Activated CD8-positive, alpha-beta T cell treated with anti-CD3 and anti-CD28 coated beads for 36 hours (primary cell): ENCODE measurements around the gene GBP4. TPM values are rescaled to one million over a fixed set of nuclear protein-coding genes. Genes with fewer than 3 reads are reported as not detected.

Experiments used
- ATAC-seq: fragments of 200-7000 bp; cut with Tn5 transposase; one replicate; pipeline ENCODE4 v1.10.0; 2021; ENCODE audit warnings: mild to moderate bottlenecking, moderate library complexity
- CTCF ChIA-PET: fragments of 350-600 bp; sonication (Branson Sonifier 250); formaldehyde crosslinking; loops from one replicate; lab custom pipeline; 2021; ENCODE audit warnings: antibody characterized with exemption; lab: Charles Lee
- POLR2A ChIA-PET: fragments of 350-600 bp; sonication (Branson Sonifier 250); formaldehyde crosslinking; loops from one replicate; lab custom pipeline; 2021; ENCODE audit warnings: antibody characterized with exemption; lab: Charles Lee
- DNase-seq: peaks from one replicate; pipeline ENCODE4 v3.0.0-alpha.2; 2020
- H3K27ac Mint-ChIP-seq: one replicate; pipeline ENCODE4 v1.8.0; 2021; ENCODE audit warnings: mild to moderate bottlenecking, mixed read lengths
- H3K27me3 Mint-ChIP-seq: one replicate; pipeline ENCODE4 v1.8.0; 2021; ENCODE audit warnings: mixed read lengths
- H3K36me3 Mint-ChIP-seq: one replicate; pipeline ENCODE4 v1.8.0; 2021; ENCODE audit warnings: low read depth, mixed read lengths
- H3K4me1 Mint-ChIP-seq: one replicate; pipeline ENCODE4 v1.8.0; 2021; ENCODE audit warnings: low read depth, mixed read lengths
- H3K4me3 Mint-ChIP-seq: one replicate; pipeline ENCODE4 v1.8.0; 2021; ENCODE audit warnings: mild to moderate bottlenecking, moderate library complexity, mixed read lengths
- H3K9me3 Mint-ChIP-seq: one replicate; pipeline ENCODE4 v1.8.0; 2021; ENCODE audit warnings: mixed read lengths
- CTCF ChIP-seq: fragments of 200-600 bp; IDR thresholded peaks from one replicate; pipeline ENCODE4 v1.8.0; 2022; ENCODE audit warnings: antibody characterized with exemption, mild to moderate bottlenecking
- intact Hi-C: fragments of 100-400 bp; cut with micrococcal nuclease; formaldehyde crosslinking; loops from one replicate; pipeline ENCODE4 v1.10.0; 2022
- total RNA-seq, 2 experiments: library from RNA; stranded (reverse); gene quantifications; one replicate each; pipeline ENCODE4 v1.2.3, GENCODE V29; 2021

The GBP4 gene
- total RNA-seq, 2 experiments from 2014 or later: 34.2 to 38.3 TPM

- H3K4me1 Mint-ChIP-seq: peaks cover 36% of the 10 kb centered on the region
- no peak overlapping the region for H3K27ac Mint-ChIP-seq
- ATAC-seq: no peak
- ChIA-PET POLR2A (interaction anchor here (1.0 to 1.8 kb wide), 4 partner anchors 8 to 69 kb away, joined by 3 to 6 read pairs (median 4); partner anchors contain the start of gene GBP4), CTCF (no interaction called here)
- no peaks in the 10 kb centered on the region for H3K9me3 Mint-ChIP-seq
- TF ChIP-seq CTCF: no peak
- no peak overlapping the region for H3K4me3 Mint-ChIP-seq
- no peaks in the 10 kb centered on the region for H3K27me3 Mint-ChIP-seq
- intact Hi-C loops: no loop called here
- peaks cover 77% of the 10 kb centered on the region for H3K36me3 Mint-ChIP-seq
- no peak for DNase-seq
Observed at GRCh38 chr1:89190017-89190416, 8.7 kb downstream of the GBP4 start.

- DNase-seq (no peak), ATAC-seq (no peak)
- no peak for TF ChIP-seq CTCF
- ChIA-PET CTCF (interaction anchor here (1.4 to 1.6 kb wide), 2 partner anchors 16 kb away, joined by 3 to 4 read pairs; no protein-coding TSS in a partner anchor), POLR2A (interaction anchor here (0.7 kb wide), 1 partner anchor 104 kb away, joined by 3 read pairs; no protein-coding TSS in a partner anchor)
- H3K9me3 Mint-ChIP-seq: peaks cover 10% of the 10 kb centered on the region
- H3K36me3 Mint-ChIP-seq: peaks cover 30% of the 10 kb centered on the region
- no peak overlapping the region for H3K4me3 Mint-ChIP-seq
- intact Hi-C loops: no loop called here
- H3K4me1 Mint-ChIP-seq: peaks cover 4% of the 10 kb centered on the region
- H3K27ac Mint-ChIP-seq: no peak overlapping the region
- no peaks in the 10 kb centered on the region for H3K27me3 Mint-ChIP-seq
Observed at GRCh38 chr1:89179343-89179742, 19.4 kb downstream of the GBP4 start.

- ATAC-seq (no peak), DNase-seq (no peak)
- Mint-ChIP-seq H3K27ac (no peak overlapping the region), H3K27me3 (no peaks in the 10 kb centered on the region), H3K9me3 (peaks cover 2% of the 10 kb centered on the region), H3K4me3 (no peak overlapping the region), H3K4me1 (peaks cover 4% of the 10 kb centered on the region), H3K36me3 (peaks cover 7% of the 10 kb centered on the region)
- no peak for TF ChIP-seq CTCF
- intact Hi-C loops: no loop called here
- POLR2A ChIA-PET: interaction anchor here (1.2 kb wide), 1 partner anchor 50 kb away, joined by 7 read pairs; no protein-coding TSS in a partner anchor
- CTCF ChIA-PET: interaction anchor here (1.4 kb wide), 2 partner anchors 42 to 181 kb away, joined by 4 read pairs; no protein-coding TSS in a partner anchor
Observed at GRCh38 chr1:89176971-89177370, 21.8 kb downstream of the GBP4 start.

- Mint-ChIP-seq H3K9me3 (peaks cover 4% of the 10 kb centered on the region), H3K4me3 (no peak within 1 kb of the TSS), H3K27me3 (no peaks in the 10 kb centered on the region), H3K27ac (no peak within 1 kb of the TSS), H3K4me1 (peaks cover 9% of the 10 kb centered on the region), H3K36me3 (no peaks in the 10 kb centered on the region)
- POLR2A ChIA-PET: interaction anchor here (1.2 kb wide), 1 partner anchor 49 kb away, joined by 7 read pairs; no protein-coding TSS in a partner anchor
- CTCF ChIA-PET: interaction anchor here (0.7 to 1.3 kb wide), 3 partner anchors 48 to 202 kb away, joined by 3 read pairs; no protein-coding TSS in a partner anchor
- ATAC-seq (no peak), DNase-seq (no peak)
- intact Hi-C loops: no loop called here
- no peak for TF ChIP-seq CTCF
Observed at GRCh38 chr1:89175601-89176256, 23.0 kb downstream of the GBP4 start, which contains the start of gene GBP7. GBP7 (minus strand) TSS chr1:89176003; CDS start chr1:89171935, 4,068 bp downstream.

- DNase-seq (no peak), ATAC-seq (no peak)
- H3K4me3 Mint-ChIP-seq: no peak overlapping the region
- H3K27me3 Mint-ChIP-seq: no peaks in the 10 kb centered on the region
- intact Hi-C loops: no loop called here
- peaks cover 4% of the 10 kb centered on the region for H3K9me3 Mint-ChIP-seq
- POLR2A ChIA-PET: no interaction called here
- CTCF ChIA-PET: interaction anchor here (1.6 kb wide), 1 partner anchor 7 kb away, joined by 7 read pairs; no protein-coding TSS in a partner anchor
- TF ChIP-seq CTCF: no peak
- H3K4me1 Mint-ChIP-seq: peaks cover 9% of the 10 kb centered on the region
- H3K36me3 Mint-ChIP-seq: no peaks in the 10 kb centered on the region
- no peak overlapping the region for H3K27ac Mint-ChIP-seq
Observed at GRCh38 chr1:89174491-89174890, 24.3 kb downstream of the GBP4 start.
